SK-N-MC (cell line): ENCODE measurements around the gene MAP3K20.

Experiments
- EZH2 ChIP-seq: fragments of 200-600 bp; sonication (generic); IDR thresholded peaks from one replicate; pipeline ENCODE4 v1.6.1; 2017; ENCODE audit warnings: antibody characterized with exemption
- FOXP2 ChIP-seq: optimal IDR thresholded peaks from 2 replicates; pipeline ENCODE3; 2011; ENCODE audit warnings: mild to moderate bottlenecking, moderate library complexity; ENCODE audit not compliant: insufficient read depth; ENCODE audit errors: extremely low read length, control extremely low read depth
- POLR2AphosphoS5 ChIP-seq: IDR thresholded peaks from 2 replicates; pipeline ENCODE4 v1.6.1; 2012; ENCODE audit warnings: mild to moderate bottlenecking, low read depth, low read length, borderline replicate concordance

- TF ChIP-seq EZH2, result no peak
- TF ChIP-seq POLR2AphosphoS5, result no peak
- no peak for TF ChIP-seq FOXP2
These were observed 151.5 kb downstream of the MAP3K20 start for GRCh38 chr2:173226899-173227698.
